T-helper 1 cell treated with Interleukin-12 subunit alpha and Interleukin-12 subunit beta and Interleukin-4 antibody, amounts not matched to agents 30 μg/mL and 1 μg/mL, for 36 hours (primary cell): Measurements from ENCODE around the gene TMTC3.
"Not testable (repeated sequence)": the region's sequence is repeated elsewhere in the genome, so short reads cannot be mapped to it uniquely, and the experiment has no call there.

ENCODE experiments used
- H3K27ac Mint-ChIP-seq: one replicate; pipeline ENCODE4 v1.8.0; 2021; ENCODE audit warnings: mild to moderate bottlenecking, mixed read lengths
- H3K27me3 Mint-ChIP-seq: one replicate; pipeline ENCODE4 v1.8.0; 2021; ENCODE audit warnings: low read depth, mixed read lengths
- H3K36me3 Mint-ChIP-seq: one replicate; pipeline ENCODE4 v1.8.0; 2021; ENCODE audit warnings: low read depth, mixed read lengths
- H3K4me1 Mint-ChIP-seq: one replicate; pipeline ENCODE4 v1.8.0; 2021; ENCODE audit warnings: low read depth, mixed read lengths
- H3K4me3 Mint-ChIP-seq: one replicate; pipeline ENCODE4 v1.8.0; 2021; ENCODE audit warnings: mild to moderate bottlenecking, moderate library complexity, mixed read lengths
- H3K9me3 Mint-ChIP-seq: one replicate; pipeline ENCODE4 v1.8.0; 2021; ENCODE audit warnings: mixed read lengths

Gene TMTC3

GRCh38 chr12:88185279-88185678 is 43.2 kb downstream of the TMTC3 start:
- no peak overlapping the region for H3K4me3 Mint-ChIP-seq
- peaks cover 5% of the 10 kb centered on the region for H3K36me3 Mint-ChIP-seq
- no peaks in the 10 kb centered on the region for H3K27me3 Mint-ChIP-seq
- H3K4me1 Mint-ChIP-seq, result no peaks in the 10 kb centered on the region
- no peak overlapping the region for H3K27ac Mint-ChIP-seq
- no peaks in the 10 kb centered on the region for H3K9me3 Mint-ChIP-seq

DNA sequence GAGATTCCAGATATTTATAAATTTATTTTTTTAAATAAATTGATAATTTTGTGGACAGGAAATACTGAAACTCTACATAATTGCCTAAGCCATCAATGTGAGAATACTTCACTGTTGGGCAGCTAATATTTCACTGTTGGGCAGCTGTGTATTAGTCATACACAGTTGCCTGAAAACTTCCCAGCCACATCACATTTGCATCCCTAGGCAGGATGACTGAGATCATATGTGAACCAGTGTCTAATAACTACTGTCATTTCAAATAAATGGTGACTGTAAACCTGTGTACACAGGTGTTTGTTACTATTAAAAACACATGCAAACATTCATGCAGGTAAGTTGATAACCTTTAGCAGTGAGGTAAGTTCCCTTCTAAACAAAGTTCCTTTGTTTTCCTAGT is 43.9 kb downstream of the TMTC3 start:
- no peaks in the 10 kb centered on the region for H3K9me3 Mint-ChIP-seq
- H3K27ac Mint-ChIP-seq, result no peak overlapping the region
- H3K36me3 Mint-ChIP-seq, result peaks cover 5% of the 10 kb centered on the region
- H3K4me3 Mint-ChIP-seq, result no peak overlapping the region
- no peaks in the 10 kb centered on the region for H3K27me3 Mint-ChIP-seq
- no peaks in the 10 kb centered on the region for H3K4me1 Mint-ChIP-seq

DNA sequence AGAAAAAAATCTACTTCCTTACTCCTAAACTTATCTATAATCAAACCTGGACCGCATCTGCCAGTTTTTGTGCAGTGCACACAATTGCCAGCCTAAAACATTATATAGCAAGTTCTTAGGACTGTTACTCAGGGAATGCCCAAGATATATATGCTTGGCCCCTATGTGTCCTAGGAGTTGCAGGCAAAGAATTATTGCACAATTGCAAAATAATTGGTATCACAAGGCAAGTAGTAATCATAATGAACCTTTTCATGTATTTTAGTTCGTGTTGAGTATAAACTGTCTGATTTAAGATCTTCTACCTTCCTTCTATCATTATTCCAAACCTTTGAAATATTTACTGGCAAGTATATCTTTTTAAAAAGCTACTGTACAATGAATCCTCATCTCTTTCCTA is 45.5 kb downstream of the TMTC3 start:
- Mint-ChIP-seq H3K36me3 (peaks cover 2% of the 10 kb centered on the region), H3K27ac (no peak overlapping the region), H3K9me3 (no peaks in the 10 kb centered on the region), H3K4me1 (no peaks in the 10 kb centered on the region), H3K27me3 (no peaks in the 10 kb centered on the region), H3K4me3 (no peak overlapping the region)

DNA sequence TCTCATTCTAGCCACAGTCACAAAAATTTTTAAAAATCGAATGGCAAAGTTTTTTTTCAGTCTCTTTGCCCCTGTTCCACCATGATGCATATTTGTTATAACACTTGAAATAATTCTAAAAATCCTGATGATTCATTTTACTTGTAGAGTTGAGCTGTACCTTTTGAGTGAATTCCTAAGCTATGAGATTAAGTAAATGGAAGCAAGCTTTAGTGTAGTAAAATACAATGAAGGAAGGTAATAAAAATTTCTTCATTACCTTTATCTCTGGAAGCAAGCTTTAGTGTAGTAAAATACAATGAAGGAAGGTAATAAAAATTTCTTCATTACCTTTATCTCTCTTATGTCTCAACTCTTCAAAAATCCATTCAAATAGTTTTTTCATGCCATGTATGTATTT is 46.1 kb downstream of the TMTC3 start:
- Mint-ChIP-seq H3K9me3 (no peaks in the 10 kb centered on the region), H3K4me1 (no peaks in the 10 kb centered on the region), H3K27ac (no peak overlapping the region), H3K4me3 (no peak overlapping the region), H3K36me3 (peaks cover 2% of the 10 kb centered on the region), H3K27me3 (no peaks in the 10 kb centered on the region)

DNA sequence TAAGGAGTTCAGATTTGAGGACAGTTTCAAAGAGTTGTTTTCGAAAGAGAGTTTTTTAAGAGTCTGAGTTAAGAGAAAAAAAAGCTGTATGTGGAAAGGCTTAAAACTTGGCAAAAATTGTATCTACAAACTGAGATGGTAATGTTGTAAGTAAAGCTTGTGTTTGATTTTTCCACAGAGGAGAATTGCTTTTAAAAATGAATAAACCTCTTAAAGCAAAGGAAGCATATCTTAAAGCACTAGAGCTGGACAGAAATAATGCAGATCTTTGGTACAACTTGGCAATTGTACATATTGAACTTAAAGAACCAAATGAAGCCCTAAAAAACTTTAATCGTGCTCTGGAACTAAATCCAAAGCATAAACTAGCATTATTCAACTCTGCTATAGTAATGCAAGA is 50.3 kb downstream of the TMTC3 start:
- Mint-ChIP-seq H3K9me3 (no peaks in the 10 kb centered on the region), H3K27me3 (no peaks in the 10 kb centered on the region), H3K4me1 (no peaks in the 10 kb centered on the region), H3K36me3 (peaks cover 10% of the 10 kb centered on the region), H3K4me3 (no peak overlapping the region), H3K27ac (no peak overlapping the region)

- H3K4me1 Mint-ChIP-seq, result no peaks in the 10 kb centered on the region
- H3K36me3 Mint-ChIP-seq, result peaks cover 9% of the 10 kb centered on the region
- H3K9me3 Mint-ChIP-seq, result no peaks in the 10 kb centered on the region
- no peak overlapping the region for H3K27ac Mint-ChIP-seq
- no peaks in the 10 kb centered on the region for H3K27me3 Mint-ChIP-seq
- no peak overlapping the region for H3K4me3 Mint-ChIP-seq
Measured at GRCh38 chr12:88194868-88195267, 52.8 kb downstream of the TMTC3 start.

DNA sequence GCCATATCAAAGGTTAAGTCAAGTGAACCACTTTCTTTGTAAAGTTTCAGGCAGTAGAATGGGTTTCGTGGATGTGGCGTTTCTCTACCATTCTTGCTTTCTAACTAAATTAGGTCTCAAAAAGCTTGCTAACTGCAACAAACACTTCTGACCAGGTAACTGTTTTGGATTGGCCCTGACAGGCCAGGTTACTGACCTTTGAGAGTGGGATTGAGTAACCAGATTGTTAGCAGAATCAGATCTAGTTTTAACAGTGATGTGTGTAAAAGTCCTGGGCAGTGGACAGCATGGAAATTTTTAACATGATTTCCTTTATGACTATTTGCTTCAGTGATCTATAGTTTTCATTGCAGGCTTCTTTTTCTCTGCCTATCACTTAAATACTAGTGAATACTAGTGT is 57.9 kb downstream of the TMTC3 start:
- Mint-ChIP-seq H3K9me3 (no peaks in the 10 kb centered on the region), H3K4me3 (no peak overlapping the region), H3K27me3 (no peaks in the 10 kb centered on the region), H3K36me3 (peaks cover 6% of the 10 kb centered on the region), H3K27ac (no peak overlapping the region), H3K4me1 (no peaks in the 10 kb centered on the region)

DNA sequence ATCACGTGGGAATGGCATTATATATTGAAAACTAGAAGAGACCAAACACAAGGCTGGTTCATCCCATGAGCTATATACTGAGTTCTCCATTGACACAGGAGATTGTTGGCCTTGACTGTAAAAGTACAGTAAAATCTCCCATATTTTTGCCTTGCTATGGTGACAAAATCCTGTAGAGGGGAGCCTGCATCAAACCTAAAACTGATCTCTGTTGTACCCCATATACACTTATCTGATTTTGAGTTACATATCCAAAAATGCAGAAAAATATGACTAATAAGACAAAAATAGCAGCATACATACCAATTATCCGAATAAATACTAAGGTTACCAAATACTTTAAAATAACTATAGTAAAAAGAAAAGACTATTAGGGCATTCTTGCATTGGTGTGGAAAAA is 60.4 kb downstream of the TMTC3 start:
- H3K9me3 Mint-ChIP-seq, result no peaks in the 10 kb centered on the region
- no peaks in the 10 kb centered on the region for H3K4me1 Mint-ChIP-seq
- H3K4me3 Mint-ChIP-seq, result no peak overlapping the region
- no peaks in the 10 kb centered on the region for H3K27me3 Mint-ChIP-seq
- H3K36me3 Mint-ChIP-seq, result no peaks in the 10 kb centered on the region
- no peak overlapping the region for H3K27ac Mint-ChIP-seq

DNA sequence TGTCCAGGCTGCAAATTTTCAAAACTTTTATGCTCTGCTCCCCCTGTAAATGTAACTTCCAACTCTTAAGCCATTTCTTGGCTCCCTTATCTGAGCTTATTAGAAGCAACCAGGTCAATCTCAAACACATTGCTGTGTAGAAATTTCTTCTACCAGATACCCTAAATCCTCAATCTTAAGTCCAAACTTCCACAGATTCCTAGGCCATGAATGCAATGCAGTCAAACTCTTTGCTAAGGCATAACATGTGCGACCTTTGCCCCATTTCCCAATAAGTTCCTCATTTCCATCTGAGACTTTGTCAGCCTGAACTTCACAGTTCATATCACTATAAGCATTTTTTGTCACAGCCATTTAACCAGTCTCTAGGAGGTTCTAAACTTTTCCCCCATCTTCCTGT is 64.5 kb downstream of the TMTC3 start:
- H3K36me3 Mint-ChIP-seq, result no peaks in the 10 kb centered on the region
- peaks cover 17% of the 10 kb centered on the region for H3K9me3 Mint-ChIP-seq
- H3K27me3 Mint-ChIP-seq, result no peaks in the 10 kb centered on the region
- H3K4me1 Mint-ChIP-seq, result no peaks in the 10 kb centered on the region
- H3K4me3 Mint-ChIP-seq, result no peak overlapping the region
- no peak overlapping the region for H3K27ac Mint-ChIP-seq

GRCh38 chr12:88207921-88208620 is 66.0 kb downstream of the TMTC3 start:
- Mint-ChIP-seq H3K27me3 (no peaks in the 10 kb centered on the region), H3K27ac (no peak overlapping the region), H3K36me3 (no peaks in the 10 kb centered on the region), H3K9me3 (peaks cover 24% of the 10 kb centered on the region), H3K4me1 (no peaks in the 10 kb centered on the region), H3K4me3 (no peak overlapping the region)

GRCh38 chr12:88208661-88209060 is 66.6 kb downstream of the TMTC3 start:
- Mint-ChIP-seq H3K4me3 (no peak overlapping the region), H3K4me1 (no peaks in the 10 kb centered on the region), H3K36me3 (no peaks in the 10 kb centered on the region), H3K27ac (no peak overlapping the region), H3K9me3 (peaks cover 30% of the 10 kb centered on the region), H3K27me3 (no peaks in the 10 kb centered on the region)

- H3K4me1 Mint-ChIP-seq, H3K27me3 Mint-ChIP-seq: not testable (repeated sequence)
- peaks cover 40% of the 10 kb centered on the region for H3K9me3 Mint-ChIP-seq
Measured at GRCh38 chr12:88210311-88210710, 68.2 kb downstream of the TMTC3 start.

DNA sequence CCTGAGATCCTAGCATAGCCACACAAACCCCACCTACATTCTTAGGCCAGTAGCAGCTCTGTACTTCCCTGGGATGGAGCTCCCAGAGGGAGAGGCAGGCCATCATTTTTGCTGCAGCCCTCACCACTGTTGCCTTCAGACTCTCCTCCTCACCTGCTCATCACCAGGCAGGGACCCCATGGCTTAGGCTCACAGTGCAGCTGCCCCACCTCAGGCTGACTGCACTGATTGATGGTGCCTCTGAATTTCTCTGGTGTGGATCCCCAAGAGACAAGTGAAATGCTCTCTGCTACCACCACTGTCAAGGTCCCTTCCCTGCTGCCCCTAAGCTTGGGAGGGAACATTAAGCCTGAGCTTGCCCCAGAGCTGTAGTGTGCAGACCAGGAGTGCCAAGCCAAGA is 76.2 kb downstream of the TMTC3 start:
- Mint-ChIP-seq H3K36me3 (peaks cover 2% of the 10 kb centered on the region), H3K9me3 (peaks cover 46% of the 10 kb centered on the region), H3K27me3 (no peaks in the 10 kb centered on the region), H3K4me1 (no peaks in the 10 kb centered on the region), H3K27ac (no peak overlapping the region), H3K4me3 (no peak overlapping the region)

More at GRCh38 chr12:88210311-88210710, 68.2 kb downstream of the TMTC3 start:
- not testable (repeated sequence) for H3K4me3 Mint-ChIP-seq, H3K27ac Mint-ChIP-seq, H3K36me3 Mint-ChIP-seq

DNA sequence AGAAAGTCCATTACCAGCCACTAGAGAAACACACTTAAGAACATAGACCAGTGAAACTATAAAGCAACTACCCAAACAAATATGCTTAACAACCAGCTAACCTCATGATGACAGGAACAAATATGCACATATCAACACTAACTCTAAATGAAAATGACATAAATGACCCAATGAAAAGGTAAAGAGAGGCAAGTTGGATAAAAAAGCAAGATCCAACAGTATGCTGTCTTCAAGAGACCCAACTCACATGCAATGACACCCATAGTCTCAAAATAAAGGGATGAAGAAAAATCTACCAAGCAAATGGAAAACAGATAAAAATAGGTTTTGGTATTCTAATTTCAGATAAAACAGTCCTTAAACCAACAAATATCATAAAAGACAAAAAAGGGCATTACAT is 77.8 kb downstream of the TMTC3 start:
- H3K4me3 Mint-ChIP-seq, result no peak overlapping the region
- H3K27ac Mint-ChIP-seq, result no peak overlapping the region
- peaks cover 2% of the 10 kb centered on the region for H3K36me3 Mint-ChIP-seq
- no peaks in the 10 kb centered on the region for H3K4me1 Mint-ChIP-seq
- peaks cover 33% of the 10 kb centered on the region for H3K9me3 Mint-ChIP-seq
- no peaks in the 10 kb centered on the region for H3K27me3 Mint-ChIP-seq

GRCh38 chr12:88223519-88223918 is 81.4 kb downstream of the TMTC3 start:
- H3K36me3 Mint-ChIP-seq, result peaks cover 5% of the 10 kb centered on the region
- H3K9me3 Mint-ChIP-seq, result peaks cover 38% of the 10 kb centered on the region
- no peaks in the 10 kb centered on the region for H3K27me3 Mint-ChIP-seq
- H3K27ac Mint-ChIP-seq, result no peak overlapping the region
- no peak overlapping the region for H3K4me3 Mint-ChIP-seq
- H3K4me1 Mint-ChIP-seq, result peaks cover 4% of the 10 kb centered on the region

- Mint-ChIP-seq H3K36me3 (peaks cover 6% of the 10 kb centered on the region), H3K4me3 (no peak overlapping the region), H3K27me3 (no peaks in the 10 kb centered on the region), H3K27ac (no peak overlapping the region), H3K4me1 (peaks cover 4% of the 10 kb centered on the region), H3K9me3 (peaks cover 22% of the 10 kb centered on the region)
Measured at GRCh38 chr12:88225776-88226175, 83.7 kb downstream of the TMTC3 start.
